Measurements from ENCODE around the gene VAV2. TPM values are rescaled to one million over a fixed set of nuclear protein-coding genes. Genes with fewer than 3 reads are reported as not detected.

VAV2 gene
- total and polyA plus RNA-seq, 2 experiments from 2014 or later: 10.8 to 15.3 TPM

DNA sequence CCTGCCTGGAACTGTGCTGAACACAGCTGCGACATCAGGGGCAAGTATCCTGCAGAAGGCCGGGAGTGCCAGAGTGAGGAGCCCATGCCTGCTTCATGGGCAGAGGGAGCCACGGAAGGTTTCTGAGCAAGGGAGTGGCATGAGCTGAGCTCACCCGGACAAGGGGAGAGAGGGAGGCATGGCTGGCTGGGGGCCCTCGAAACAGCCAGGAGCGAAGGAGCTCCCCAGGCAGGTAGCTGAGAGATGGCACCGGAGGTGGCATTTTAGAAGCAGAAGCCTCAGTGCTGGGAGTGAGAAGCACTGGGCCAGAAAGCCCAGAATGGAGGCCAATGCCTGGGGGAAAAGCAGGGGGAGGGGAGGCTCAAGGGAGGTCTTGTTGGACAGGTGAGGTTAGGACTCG is 197.1 kb downstream of the VAV2 start:
- no peaks in the 10 kb centered on the region for H3K27me3 ChIP-seq
- H3K9me3 ChIP-seq (ENCODE audit: low read depth): no peaks in the 10 kb centered on the region
- no peak overlapping the region for H3K27ac ChIP-seq
- no peak for DNase-seq (ENCODE audit: low read depth in 1 of 2, low spot score in 1 of 2)
- no peak overlapping the region for H3K4me3 ChIP-seq
- H3K4me1 ChIP-seq (ENCODE audit: low read depth): no peaks in the 10 kb centered on the region
- H3K36me3 ChIP-seq: peaks cover 3% of the 10 kb centered on the region
- no peak for TF ChIP-seq CTCF (IDR thresholded peaks at IDR 0.05; ENCODE audit: low read depth, low read length)

- H3K27ac ChIP-seq: no peak overlapping the region
- no peaks in the 10 kb centered on the region for H3K9me3 ChIP-seq (ENCODE audit: low read depth)
- H3K36me3 ChIP-seq: peaks cover 3% of the 10 kb centered on the region
- DNase-seq (ENCODE audit: low read depth in 1 of 2, low spot score in 1 of 2): peak in 1 of 2 donors; percentile 19
- H3K4me3 ChIP-seq: no peak overlapping the region
- no peak for TF ChIP-seq CTCF (IDR thresholded peaks at IDR 0.05; ENCODE audit: low read depth, low read length)
- no peaks in the 10 kb centered on the region for H3K27me3 ChIP-seq
- no peaks in the 10 kb centered on the region for H3K4me1 ChIP-seq (ENCODE audit: low read depth)
These were observed 197.9 kb downstream of the VAV2 start for GRCh38 chr9:133794016-133794760.

DNA sequence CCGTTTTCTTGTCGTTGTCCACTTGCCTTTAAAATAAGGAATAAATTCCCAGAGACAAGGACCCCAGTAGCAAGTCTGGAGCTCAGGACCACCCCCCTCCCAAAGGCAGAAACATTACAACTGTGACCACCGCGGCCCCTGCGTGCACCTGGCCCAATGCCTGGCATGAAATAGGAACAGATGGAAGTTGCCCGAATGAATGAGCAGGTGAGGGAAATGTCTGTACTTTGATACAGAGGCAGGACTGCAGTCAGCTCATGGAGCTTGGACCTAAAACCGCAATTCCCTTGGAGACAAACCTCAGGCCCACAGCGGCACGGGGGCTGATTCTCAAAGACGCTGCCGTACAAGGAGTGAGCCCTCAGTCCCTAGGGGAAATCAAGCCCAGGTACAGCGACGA is 198.7 kb downstream of the VAV2 start:
- Histone ChIP-seq H3K4me3 (no peak overlapping the region), H3K4me1 (ENCODE audit: low read depth) (no peaks in the 10 kb centered on the region), H3K27me3 (no peaks in the 10 kb centered on the region), H3K36me3 (peaks cover 3% of the 10 kb centered on the region), H3K27ac (no peak overlapping the region), H3K9me3 (ENCODE audit: low read depth) (no peaks in the 10 kb centered on the region)
- TF ChIP-seq CTCF (IDR thresholded peaks at IDR 0.05; ENCODE audit: low read depth, low read length): no peak
- no peak for DNase-seq (ENCODE audit: low read depth in 1 of 2, low spot score in 1 of 2)

DNA sequence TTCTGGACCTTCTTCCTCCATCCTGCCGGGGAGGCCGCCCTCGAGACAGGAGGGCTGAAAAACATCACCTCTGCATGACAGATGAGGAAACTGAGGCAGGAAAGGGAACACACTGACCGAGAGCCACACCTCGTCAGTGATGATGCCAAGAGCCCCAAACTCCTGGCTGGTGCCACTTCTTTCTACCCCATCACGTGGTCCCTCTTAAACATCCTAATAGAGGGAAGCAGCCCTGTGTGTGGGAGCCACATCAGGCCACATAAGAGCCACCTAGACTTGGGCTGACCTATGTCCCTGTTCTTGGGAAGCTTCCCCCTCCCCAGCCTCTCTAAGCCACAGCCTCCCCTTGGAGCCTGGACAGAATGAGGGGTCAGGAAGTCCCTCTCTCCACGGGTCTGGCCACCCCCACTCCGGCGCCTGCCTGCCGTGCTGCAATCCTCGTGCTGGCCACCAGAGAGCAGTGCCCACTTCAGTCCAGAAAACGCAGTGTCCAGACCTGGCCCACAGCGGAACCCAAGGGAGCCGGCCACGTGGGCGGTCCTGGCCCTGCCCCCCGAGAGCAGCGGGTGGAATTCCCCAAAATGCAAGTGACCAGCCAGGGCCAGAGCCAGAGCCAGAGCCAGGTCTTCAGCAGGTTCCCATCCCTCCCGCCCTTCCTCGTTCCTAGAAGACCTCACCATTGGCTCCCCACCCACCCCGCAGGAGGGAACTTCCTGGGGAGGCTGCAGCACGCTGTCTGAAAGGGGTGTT is 199.2 kb downstream of the VAV2 start:
- Histone ChIP-seq H3K27ac (no peak overlapping the region), H3K27me3 (no peaks in the 10 kb centered on the region), H3K9me3 (ENCODE audit: low read depth) (no peaks in the 10 kb centered on the region), H3K4me1 (ENCODE audit: low read depth) (no peaks in the 10 kb centered on the region), H3K4me3 (no peak overlapping the region), H3K36me3 (peaks cover 3% of the 10 kb centered on the region)
- peak; percentile 96 for TF ChIP-seq CTCF (IDR thresholded peaks at IDR 0.05; ENCODE audit: low read depth, low read length)
- DNase-seq (ENCODE audit: low read depth in 1 of 2, low spot score in 1 of 2): peak; percentile 70 to 84

GRCh38 chr9:133791735-133792649 is 200.1 kb downstream of the VAV2 start:
- no peaks in the 10 kb centered on the region for H3K4me1 ChIP-seq (ENCODE audit: low read depth)
- no peaks in the 10 kb centered on the region for H3K9me3 ChIP-seq (ENCODE audit: low read depth)
- no peak overlapping the region for H3K4me3 ChIP-seq
- H3K27me3 ChIP-seq: no peaks in the 10 kb centered on the region
- no peak for DNase-seq (ENCODE audit: low read depth in 1 of 2, low spot score in 1 of 2)
- H3K27ac ChIP-seq: no peak overlapping the region
- TF ChIP-seq CTCF (IDR thresholded peaks at IDR 0.05; ENCODE audit: low read depth, low read length): no peak
- peaks cover 3% of the 10 kb centered on the region for H3K36me3 ChIP-seq

Data from cardiac muscle cell (in vitro differentiated cells and primary cell).